ENCODE measurements around the gene EXOC6.

The EXOC6 gene

GRCh38 chr10:93030409-93030808 is 182.1 kb downstream of the EXOC6 start:
- no peak for DNase-seq

GRCh38 chr10:93032105-93032808 is 183.9 kb downstream of the EXOC6 start:
- DNase-seq = no peak

- no peak for DNase-seq
Measured at GRCh38 chr10:93032809-93033137, 184.5 kb downstream of the EXOC6 start.

- no peak for DNase-seq
Measured at GRCh38 chr10:93034426-93034825, 186.1 kb downstream of the EXOC6 start.

- DNase-seq = no peak
Measured at GRCh38 chr10:93039110-93039509, 190.8 kb downstream of the EXOC6 start.

- peak in 1 of 2 experiments; percentile 11 for DNase-seq
Measured at GRCh38 chr10:93039721-93040120, 191.4 kb downstream of the EXOC6 start.

GRCh38 chr10:93054486-93054885 is 206.2 kb downstream of the EXOC6 start:
- DNase-seq = no peak

GRCh38 chr10:93058139-93058538 is 209.8 kb downstream of the EXOC6 start:
- DNase-seq = no peak

- DNase-seq = no peak
Measured at GRCh38 chr10:93059975-93060886, 211.9 kb downstream of the EXOC6 start, which contains the start of gene CYP26C1. Gene CYP26C1 (plus strand): TSS chr10:93060798. CDS start chr10:93061264, 466 bp downstream.

- no peak for DNase-seq
Measured at GRCh38 chr10:93060887-93061593, 212.7 kb downstream of the EXOC6 start.

GRCh38 chr10:93061594-93062513 is 213.5 kb downstream of the EXOC6 start:
- no peak for DNase-seq

- DNase-seq = no peak
Measured at GRCh38 chr10:93062514-93063143, 214.3 kb downstream of the EXOC6 start.

- DNase-seq = no peak
Measured at GRCh38 chr10:93063144-93063976, 215.0 kb downstream of the EXOC6 start.

GRCh38 chr10:93063977-93064660 is 215.8 kb downstream of the EXOC6 start:
- DNase-seq = no peak

GRCh38 chr10:93064874-93065660 is 216.7 kb downstream of the EXOC6 start:
- DNase-seq = no peak

- no peak for DNase-seq
Measured at GRCh38 chr10:93065675-93066543, 217.6 kb downstream of the EXOC6 start.

GRCh38 chr10:93066544-93066913 is 218.2 kb downstream of the EXOC6 start:
- DNase-seq = no peak
